Measurements from ENCODE around the gene KCNIP4.

GRCh38 chr4:21184788-21185187 is 763.8 kb downstream of the KCNIP4 start:
- TF ChIP-seq MAFK (IDR thresholded peaks at IDR 0.05; ENCODE audit: low read depth, low read length) (no peak), RAD21 (IDR thresholded peaks at IDR 0.05; ENCODE audit: low read length) (no peak), POLR2A (IDR thresholded peaks at IDR 0.05; ENCODE audit: low read depth, low read length) (no peak), CTCF (conservative IDR thresholded peaks at IDR 0.05; ENCODE audit: low read depth, low read length) (no peak)
